HG03457 (cell line): ENCODE results near the gene CASTOR1.

Experiments
- ATAC-seq: cut with Tn5 transposase; IDR thresholded peaks from one replicate; pipeline ENCODE4 v1.9.1; 2021; ENCODE audit warnings: moderate number of reproducible peaks; ENCODE audit not compliant: unreplicated experiment

Gene CASTOR1

DNA sequence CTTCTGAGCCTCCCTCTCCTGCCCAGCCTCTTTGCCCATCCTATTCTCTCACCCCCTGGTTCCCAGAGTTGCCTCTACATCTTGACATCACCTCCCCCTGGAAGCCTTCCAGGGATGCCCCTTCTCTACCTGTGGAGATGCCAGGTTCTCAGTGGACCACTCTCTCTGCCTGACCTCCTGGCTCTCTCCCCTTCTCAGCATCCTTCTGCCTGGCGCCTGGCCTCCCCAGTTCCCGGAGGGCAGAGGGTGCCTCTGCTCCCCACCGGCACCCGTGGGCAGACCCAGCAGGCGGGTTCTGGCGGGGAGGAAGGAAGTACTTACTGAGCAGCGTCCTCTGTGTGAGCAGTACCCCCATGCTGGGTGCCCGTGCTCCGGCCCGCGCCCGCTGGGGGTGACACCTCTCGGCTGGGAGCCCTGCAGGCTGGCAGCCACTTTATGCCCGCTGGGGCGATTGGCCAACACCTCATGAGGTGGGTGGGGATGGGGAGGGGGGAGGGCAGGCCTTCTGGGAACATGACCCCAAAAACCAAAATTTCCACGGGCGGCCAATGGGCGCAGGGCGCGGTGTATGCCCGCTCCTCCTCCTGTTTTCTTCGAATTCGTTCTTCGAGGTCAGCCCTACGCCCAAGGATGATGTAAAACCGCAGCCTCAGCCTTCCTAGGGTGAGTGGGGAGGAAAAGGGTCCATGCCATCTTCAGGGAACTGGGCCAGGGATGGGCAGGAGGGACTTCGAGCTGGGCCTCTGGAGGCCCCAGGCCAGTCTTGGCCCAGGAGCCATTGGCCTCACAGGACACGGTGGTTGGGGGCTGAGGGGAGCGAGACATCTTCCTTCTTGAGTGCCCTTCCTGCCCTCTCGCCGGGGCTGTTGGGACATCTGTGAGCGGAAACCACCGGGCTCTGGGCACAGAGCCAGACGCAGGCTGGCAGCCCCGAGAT, 22.6 kb downstream of the CASTOR1 start, which contains the start of gene OSM:
TSS of gene OSM (minus strand) at position 407 of the 937 bp plus-strand sequence. CDS start at position 355, 52 bp downstream.
- no peak for ATAC-seq

DNA sequence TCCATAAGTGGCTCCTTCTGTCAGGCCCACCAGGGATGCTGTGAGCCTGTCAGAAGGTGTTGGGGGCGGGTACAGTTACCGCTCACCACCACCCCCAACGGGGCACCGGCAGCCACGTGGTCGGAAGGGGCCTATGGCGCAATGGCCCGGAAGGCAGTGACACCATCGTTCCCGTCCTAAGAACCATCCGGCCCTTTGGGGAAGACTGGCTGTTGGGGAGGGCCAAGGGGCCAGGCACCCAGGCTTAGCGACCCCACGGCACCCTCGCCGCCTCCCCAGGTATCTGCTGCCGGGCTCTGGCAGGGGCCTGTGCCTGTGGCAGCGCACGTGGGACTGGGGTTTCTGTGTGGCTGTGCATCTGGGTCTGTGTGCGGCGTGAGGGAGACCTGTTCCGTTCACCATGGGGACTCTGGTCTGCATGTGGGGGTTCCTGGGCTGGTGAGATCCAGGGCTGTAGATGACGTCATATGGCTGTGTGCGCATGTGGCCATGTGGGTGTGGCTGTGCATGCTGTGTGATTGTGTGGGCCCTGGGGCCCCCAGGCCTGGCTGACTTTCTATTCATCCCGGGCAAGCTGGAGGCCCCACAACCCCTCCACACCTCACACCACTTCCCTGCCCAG, 23.4 kb downstream of the CASTOR1 start:
- ATAC-seq = no peak

DNA sequence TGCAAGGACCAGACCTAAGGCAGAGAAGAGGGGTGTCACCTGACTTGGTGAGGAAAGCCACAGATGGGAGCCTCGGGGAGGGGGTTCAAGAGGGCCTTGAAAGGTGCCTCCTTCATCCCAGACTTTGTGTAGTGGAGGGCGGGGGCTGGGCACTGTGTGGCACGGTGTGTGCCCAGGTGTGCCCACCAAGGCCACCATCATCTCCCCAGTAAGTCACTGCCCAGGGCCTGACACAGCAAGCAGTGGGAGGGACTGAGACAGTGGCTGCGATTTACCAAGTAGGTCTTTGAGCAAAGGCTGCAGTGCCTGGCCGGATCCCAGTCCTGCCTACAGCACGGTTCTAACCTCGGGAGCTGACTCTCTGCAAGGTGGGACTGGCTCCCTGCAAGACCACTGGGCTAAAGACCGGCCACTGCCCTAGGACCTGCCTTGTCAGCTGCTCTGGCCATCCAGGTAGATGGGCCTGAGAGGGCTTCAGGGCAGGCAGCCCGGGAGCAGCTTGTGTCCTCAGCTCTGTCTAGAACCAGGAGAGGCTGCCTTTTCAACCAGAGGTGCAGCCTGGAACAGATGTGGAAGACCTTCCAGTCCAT, 24.1 kb downstream of the CASTOR1 start:
- no peak for ATAC-seq

DNA sequence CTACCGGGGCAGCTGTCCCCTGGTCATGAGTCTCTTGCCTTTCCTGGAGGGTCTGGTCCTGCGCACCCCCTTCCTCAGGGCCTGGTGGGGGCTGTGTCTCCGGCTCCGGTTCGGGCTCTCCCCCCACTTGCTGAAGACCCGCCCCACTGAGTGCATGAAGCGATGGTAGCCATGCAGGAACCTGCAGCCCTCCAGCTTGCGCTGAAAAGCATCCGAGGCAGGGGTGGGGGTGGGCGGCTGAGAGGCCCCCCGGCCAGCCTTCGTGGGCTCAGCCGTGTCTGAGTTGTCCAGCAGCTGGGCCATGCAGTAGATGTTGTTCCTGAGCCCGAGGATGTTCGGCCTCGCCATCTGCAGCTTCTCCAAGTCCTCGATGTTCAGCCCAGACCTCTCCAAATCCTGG, 25.4 kb downstream of the CASTOR1 start:
- ATAC-seq = no peak

DNA sequence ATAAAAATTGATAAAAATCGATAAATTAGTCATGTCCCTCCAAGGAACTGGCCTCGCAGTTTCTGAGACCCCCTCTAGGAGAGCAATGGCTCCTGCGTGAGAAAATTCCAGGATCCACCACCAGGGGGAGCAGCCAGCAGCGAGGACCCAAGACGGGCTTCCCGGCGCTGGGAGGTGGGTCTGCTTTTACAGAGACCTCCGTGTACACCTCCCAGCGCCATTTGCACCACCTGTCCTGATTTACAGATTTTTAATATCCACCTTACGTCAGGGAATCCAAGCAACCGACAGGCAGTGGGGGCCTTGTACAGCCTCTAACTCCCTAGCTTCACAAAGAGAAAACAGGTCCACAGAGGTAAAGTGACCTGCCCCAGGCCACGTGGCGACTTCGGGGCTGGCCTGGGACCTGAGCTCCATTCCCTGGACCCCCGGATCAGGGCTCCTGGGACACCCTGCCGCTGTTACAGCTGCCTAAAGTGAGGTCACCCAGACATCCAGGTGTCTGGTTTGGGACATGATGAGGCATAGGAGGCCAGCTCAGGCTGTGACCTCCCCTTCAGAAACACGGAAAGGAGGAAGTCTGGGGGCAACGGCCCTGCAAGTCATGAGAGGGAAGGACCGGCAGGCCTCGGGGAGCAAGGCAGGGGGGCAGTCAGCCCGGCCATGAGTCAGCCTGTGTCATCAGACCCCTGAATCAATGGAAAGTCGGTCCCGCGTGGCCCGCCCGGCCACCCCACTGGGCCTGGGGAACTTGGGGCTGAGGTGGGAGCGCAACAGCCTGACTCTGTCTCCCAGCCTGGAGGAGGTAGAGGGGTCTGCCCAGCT, 26.2 kb downstream of the CASTOR1 start:
- ATAC-seq = no peak

DNA sequence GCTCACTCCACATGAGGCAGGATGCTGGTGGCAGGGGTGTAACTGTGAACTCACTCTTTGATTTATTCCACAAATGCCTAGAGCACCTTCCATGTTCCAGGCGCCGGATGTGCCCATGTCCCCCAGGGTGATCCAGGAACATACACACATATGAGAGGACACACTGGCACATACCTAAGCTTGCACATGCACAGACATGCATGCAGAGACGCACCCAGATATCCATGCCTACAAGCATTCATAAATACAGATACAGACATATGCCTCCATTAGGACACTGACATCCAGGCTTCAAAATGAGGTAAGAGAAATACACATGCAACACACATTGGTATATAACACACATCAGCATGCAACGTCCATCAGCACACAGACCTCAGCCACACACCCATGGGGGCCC, 27.2 kb downstream of the CASTOR1 start:
- ATAC-seq = no peak

DNA sequence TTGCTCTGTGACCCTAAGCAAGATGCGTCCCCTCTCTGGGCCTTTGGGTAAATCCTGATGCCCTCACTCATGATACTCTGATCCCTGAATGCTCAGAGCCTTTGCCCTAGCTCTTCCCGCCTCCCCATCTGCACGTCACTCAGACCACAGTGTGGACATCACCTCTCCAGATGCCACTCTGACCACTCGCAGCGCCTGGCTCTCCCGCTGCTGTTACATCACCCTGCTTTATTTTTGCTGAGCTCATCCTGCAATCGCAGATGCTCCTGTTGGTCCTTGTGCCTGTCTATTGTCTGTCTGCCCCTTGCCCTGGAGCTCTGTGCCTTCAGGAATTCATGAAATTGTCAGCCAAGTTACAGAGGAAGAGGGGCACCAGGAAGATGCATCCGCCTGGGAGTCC, 28.2 kb downstream of the CASTOR1 start:
- no peak for ATAC-seq

DNA sequence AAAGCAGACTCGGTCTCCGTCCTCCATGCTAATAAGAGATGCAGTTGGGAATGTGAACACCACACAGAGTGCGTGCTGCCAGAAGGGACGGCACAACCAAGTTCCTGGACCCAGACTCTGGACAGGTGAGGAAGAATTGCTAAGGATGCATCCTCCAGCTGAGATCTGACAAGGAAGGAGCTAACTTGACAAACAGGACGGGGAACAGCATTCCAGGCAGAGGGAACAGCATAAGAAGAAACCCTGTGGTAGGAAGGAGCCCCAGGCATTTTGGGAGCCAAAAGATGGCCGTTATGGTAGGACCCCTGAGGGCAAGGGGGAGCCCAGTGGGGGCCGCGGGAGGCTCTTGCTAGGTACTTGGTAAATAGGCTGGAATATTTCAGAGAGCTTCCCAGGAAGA, 28.6 kb downstream of the CASTOR1 start:
- no peak for ATAC-seq

DNA sequence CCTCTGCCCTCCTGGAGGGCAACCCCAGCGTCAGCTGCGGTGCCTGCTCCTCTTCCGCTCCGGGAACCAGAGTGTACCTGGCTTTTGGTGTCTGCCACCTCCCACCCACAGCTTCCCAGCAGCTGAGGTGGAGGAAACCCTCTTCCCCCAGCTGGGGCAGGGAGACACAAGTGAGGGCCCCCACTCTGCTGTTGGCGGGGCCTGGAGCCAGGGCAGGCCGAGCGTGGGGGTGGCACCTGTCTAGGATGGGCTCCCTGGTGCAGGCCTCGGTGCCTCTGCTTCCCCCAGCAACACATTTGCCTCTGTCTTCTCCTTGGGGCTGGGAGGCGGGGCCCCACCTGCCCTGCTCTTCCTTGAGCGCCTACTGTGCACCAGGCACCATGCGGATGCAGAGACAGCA, 29.0 kb downstream of the CASTOR1 start:
- no peak for ATAC-seq

DNA sequence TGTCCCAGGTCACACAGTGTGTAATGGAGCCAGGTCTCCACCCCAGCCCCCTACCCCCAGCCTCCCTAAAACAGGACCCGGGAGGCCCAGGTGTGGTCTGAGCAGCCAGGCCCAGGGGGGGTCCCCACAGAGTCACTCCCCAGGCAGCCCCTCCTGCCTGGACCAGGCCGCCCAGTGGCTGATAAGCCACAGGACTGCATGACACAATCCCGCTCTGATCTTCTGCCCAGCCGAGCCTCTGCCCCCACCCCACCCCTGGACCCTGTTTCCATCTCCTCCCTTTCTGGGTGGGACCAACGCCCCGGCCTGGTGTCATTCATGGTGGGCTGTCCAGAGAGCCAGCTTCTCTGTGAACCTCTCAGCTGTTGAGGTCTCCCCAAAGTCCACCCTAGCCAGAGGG, 35.0 kb downstream of the CASTOR1 start:
- no peak for ATAC-seq

DNA sequence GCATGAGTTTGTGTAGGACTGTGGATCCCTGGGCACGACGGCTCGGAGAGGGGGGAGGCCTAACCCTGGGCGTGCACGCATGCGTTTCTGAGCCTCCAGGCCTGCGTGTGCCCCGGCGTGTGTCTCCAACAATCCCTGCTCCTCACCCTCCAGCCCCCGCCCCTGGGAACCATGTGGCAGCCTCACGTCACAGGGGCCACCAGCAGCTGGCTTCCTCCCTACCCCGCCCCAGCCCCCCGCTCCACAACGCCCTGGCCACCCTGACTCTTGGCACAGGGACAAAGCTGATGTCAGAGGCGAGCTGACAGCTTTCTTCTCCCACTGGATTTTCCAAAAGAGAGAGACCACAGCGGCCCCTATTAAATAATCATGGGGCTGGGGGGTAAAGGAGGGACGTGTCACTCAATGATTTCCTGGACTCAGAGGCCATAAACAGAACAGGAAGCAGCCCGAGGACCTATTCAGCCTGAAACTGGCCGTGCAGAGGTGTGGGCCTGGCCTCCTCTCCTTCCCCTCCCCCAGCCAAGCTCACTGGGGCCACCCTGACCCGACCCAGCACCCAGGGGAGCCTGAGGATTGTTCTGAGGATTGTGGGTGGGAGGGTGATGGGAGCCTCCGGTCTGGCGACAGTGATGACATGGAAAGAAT, 36.0 kb downstream of the CASTOR1 start:
- ATAC-seq = no peak

DNA sequence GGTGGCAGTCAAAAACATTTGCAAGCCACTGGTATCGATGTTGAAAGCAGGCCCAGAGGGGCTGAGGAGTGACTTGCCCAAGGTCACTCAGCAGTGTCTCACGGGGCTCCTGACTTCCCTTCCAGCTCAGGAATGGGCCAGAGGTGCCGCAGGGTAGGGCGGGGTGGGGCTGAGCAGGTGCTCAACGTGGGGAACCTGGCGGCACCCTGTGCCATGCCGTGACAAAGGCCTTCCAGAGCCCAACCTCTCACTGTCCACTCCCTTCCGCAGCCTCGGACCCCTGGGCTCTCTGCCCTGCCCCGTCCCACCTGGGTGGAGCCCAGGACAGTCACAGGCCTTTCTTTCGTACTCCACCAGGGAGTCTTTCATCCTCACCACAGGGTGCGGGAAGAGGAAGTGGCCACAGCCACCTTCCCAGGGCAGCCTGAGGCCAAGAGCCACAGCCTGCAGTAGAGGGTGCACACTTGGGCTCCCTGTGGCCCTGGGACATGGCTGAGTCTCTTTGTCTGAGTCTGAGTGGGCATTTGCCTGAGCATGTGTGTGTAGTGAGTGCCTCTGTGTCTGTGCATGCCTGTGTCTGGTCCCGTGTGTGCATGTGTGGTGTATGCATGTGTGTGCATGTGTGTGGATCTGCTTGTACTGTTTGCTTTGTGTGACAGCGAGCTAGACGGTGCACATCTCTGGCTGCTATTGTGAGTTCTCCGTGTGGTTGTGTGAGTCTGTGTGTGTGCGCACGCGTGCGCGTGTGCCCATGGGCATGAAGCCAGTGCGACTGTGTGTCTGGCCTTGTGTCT, 36.7 kb downstream of the CASTOR1 start:
- no peak for ATAC-seq

DNA sequence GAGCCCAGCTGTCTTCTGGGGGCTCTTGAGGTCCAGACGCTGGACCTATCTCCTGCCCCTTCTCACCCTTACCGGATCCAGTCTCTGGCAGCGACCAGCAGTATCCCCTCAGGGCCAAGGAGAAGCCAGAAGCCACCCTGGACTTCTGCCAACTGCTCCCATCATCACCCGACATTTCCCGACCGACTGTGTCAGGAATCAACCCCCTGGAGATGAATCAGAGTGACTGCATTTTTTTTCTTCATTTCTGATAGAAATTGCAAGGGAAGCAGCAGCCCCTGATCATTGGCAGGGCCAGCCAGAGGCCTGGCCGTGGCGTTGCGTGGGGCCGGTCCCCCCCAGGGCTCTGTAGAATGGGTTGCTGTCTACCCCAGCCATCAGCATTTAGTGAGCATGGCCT, 37.6 kb downstream of the CASTOR1 start:
- no peak for ATAC-seq

DNA sequence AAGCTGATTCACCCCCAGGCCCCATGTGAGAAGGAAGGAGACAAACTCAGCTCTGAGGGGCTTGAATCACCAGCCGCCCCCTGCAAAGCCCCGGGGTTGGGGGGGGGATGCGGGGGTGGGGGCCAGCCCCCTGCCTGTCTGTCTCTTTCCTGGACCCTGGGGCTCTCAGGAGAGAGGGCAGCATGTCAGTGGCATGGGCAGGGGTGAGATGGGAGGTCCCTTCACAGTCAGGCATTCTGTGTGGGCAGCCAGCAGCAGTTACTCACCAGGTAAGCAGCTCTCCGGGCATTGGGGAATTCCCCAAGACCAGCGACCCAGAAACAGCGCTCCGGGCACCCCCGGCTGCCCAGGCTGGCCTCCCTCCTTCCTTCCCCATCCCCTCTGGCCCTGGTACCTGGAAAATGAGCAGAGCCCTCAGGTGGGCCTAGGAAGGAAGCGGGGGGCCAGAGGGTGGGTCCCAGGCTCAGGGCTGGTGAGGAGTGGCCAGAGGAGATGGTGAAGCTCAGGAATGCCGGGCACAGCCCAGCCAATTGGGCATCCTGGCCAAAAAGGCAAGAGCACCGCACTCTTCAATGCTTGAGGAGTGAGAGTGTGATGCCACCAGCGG, 38.5 kb downstream of the CASTOR1 start:
- ATAC-seq = no peak

DNA sequence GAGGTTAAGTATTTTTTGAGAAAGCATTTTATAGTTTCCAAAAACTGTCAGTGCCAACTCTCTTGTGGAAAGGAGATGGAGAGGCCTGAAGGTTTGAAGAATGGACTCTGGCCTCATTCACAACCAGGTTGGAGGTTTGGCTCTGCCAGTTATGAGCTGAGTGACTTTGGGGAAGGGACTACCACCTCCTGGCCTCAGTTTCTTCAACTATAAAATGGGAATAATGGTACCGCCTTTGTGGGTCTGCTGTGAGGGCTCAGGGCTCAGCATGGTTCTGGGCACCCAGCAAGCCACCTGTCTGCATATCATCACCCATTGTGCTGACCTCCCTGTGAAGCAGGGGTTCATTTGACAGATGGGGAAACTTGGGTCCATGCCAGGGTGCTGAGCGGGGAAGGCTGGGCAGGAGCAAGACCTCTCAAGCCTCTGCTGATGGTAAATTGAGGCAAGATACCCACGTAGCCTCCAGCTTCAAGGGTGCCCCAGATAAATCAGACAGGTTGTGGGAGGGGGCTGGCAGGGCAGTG, 39.2 kb downstream of the CASTOR1 start:
- ATAC-seq = no peak

DNA sequence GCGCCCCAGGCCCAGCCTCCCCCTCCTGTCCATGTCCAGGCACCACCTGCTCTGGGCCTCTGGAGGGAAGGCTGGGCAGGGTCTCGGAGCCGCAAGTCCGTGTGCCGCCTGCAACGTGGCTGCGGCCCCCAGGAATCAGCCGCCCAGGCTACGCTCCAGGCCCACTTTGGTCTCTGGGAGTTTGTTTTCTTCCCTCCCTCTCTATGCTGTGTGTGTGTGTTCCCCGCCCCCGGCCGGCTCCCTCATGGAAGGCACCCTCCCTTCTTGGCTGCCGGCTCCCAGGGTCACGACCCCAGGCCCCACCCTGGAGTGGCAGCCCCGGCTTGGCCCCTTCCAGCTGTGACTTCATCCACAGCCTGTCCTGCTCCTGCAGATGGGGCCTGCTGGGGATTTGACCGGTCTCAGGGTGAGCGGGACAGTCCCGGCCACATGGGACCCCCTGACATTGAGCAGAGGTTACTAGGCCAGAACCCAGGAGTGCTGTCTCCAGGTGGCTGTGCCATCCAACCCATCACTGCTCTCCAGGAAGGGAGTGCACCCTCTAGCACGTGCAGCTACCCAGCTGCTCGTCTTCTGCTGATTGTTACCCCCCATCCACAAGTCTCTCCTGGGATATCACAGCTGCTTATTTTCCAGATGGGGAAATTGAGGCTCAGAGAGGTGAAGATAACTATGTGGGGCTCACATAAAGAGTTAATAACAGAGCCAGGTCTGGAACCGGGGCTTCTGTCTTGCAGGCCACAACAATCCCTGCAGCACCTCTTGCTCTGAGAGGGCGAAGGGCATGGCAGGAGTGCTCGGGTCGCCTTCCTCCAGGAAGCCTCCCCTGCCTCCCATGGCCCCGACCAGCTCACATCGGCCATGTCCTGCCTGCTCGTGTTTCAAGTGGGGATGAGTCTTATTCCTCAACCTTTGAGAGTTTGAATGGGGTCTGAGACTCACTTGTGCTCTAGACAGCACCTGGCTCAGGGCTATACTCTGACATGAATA, 40.0 kb downstream of the CASTOR1 start:
- ATAC-seq = no peak

DNA sequence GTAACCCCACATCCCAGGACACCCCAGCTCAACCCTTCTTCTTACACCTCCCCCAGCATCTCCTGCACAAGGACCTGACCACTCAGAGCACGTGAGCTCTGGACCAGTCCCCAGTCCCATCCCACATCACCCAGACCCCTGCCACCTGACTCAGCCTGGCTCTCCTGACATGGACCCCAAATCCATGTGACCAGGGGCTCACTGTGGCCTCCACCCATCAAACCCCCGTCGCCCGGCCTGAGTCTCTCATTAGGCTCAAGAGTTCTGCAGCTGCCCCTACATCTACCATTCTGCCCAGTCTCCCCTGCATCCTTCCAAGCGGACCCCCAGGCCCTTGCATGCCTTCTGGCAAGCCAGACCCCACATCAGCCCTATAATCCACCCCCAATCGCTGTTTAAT, 40.8 kb downstream of the CASTOR1 start:
- no peak for ATAC-seq

DNA sequence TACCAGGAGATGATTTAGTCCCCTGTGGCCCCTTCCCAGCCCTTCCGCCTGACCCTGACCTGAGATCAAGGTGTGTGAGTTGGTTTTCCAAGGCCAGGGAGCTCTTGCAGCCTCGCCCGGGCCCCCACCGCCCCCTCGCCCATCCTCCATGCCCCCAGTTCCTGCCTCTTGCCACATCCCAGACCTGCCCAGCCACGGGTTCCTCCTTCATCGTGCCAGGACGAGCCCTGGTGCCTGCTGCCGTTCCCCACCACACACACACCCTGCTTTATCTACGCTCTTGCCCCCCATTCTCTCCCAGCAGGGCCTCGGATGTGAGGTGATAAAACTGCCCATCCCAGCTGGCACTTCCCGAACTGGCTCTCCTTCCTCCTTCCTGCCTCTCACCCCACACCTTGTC, 41.3 kb downstream of the CASTOR1 start:
- no peak for ATAC-seq
